Measurements from ENCODE around the gene RIOK2. TPM values are rescaled to one million over a fixed set of nuclear protein-coding genes. Genes with fewer than 3 reads are reported as not detected.

The RIOK2 gene
- total and polyA plus RNA-seq, 10 of the 15 experiments (the other 5 are each of a cell fraction or from before 2014, with no cell fraction given): 23.0 to 69.1 (median 33.3) TPM

DNA sequence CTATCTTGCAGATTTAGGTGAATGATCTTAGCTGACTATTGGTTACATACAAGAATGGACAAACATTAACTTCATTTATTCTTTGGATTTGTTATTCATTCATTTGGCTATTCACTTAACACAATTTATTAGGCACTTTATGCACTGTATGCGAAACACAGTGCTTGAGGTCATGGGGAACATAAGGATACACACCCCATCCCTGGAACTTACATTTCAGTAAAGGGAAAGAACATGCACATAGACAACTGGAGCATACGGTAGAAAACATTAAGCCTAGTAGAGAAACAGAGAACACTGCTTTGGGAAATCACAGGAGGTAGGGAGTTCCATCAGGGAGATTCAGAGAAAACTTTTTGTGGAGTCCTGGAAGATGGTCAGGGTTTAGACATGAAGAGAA, 62.9 kb downstream of the RIOK2 start:
- Histone ChIP-seq H3K27me3 (replicated peaks in 1 of 2; ENCODE audit: control insufficient read depth in 2 of 2, insufficient read depth in 2 of 2, low read length in 1 of 2) (no peaks in the 10 kb centered on the region), H2AFZ (ENCODE audit: control insufficient read depth, low read depth, low read length) (no peak overlapping the region), H3K9ac (ENCODE audit: control insufficient read depth, insufficient read depth, low read length) (no peak overlapping the region), H3K4me1 (ENCODE audit: control insufficient read depth, insufficient read depth, low read length) (peaks cover 9% of the 10 kb centered on the region), H4K20me1 (ENCODE audit: control insufficient read depth, insufficient read depth) (no peaks in the 10 kb centered on the region), H3K36me3 (ENCODE audit: control insufficient read depth in 2 of 2, insufficient read depth in 2 of 2, low read length in 1 of 2) (no peaks in the 10 kb centered on the region), H3K9me3 (replicated peaks; ENCODE audit: control insufficient read depth, insufficient read depth, low read length) (no peaks in the 10 kb centered on the region), H3K4me2 (ENCODE audit: control insufficient read depth, insufficient read depth) (no peak overlapping the region), H3K4me3 (no peak overlapping the region), H3K79me2 (ENCODE audit: control insufficient read depth, insufficient read depth, low read length) (no peaks in the 10 kb centered on the region), H3K27ac (ENCODE audit: control insufficient read depth, insufficient read depth) (no peak overlapping the region)
- TF ChIP-seq CHD2 (IDR thresholded peaks at IDR 0.05; ENCODE audit: borderline replicate concordance, low read depth, low read length): no peak
- TF ChIP-seq SREBF1 (IDR thresholded peaks at IDR 0.05; ENCODE audit: low read length): no peak
- no peak for TF ChIP-seq MYC (IDR thresholded peaks at IDR 0.05; ENCODE audit: insufficient read depth, insufficient read length, insufficient replicate concordance, low read length, severe bottlenecking)
- no peak for TF ChIP-seq FOXM1 (IDR thresholded peaks at IDR 0.05; ENCODE audit: low read depth, low read length)
- CTCF ChIA-PET: no interaction called here
- ATAC-seq (no peak), DNase-seq (ENCODE audit: low read depth, low spot score) (no peak), FAIRE-seq (peak; percentile 13)
- BruUV-seq (replicated peaks): no TSS peak
- POLR2A ChIA-PET: no interaction called here
- SMC1A ChIA-PET (ENCODE audit: uncharacterized antibody, unreplicated experiment): no interaction called here
- in situ Hi-C loops (cut with MboI): no loop called here
- intact Hi-C loops (cut with micrococcal nuclease; ENCODE audit: unreplicated experiment): no loop called here
- 47% methylated on average over 2 of the region's 2 CpGs for WGBS (ENCODE audit: insufficient coverage, insufficient replicate concordance, low lambda C conversion rate, missing lambda C conversion rate)
- RAD21 ChIA-PET (ENCODE audit: unreplicated experiment): interaction anchor here (1.5 kb wide), 1 partner anchor 22 kb away, joined by 3 read pairs; the partner anchor contains the start of gene LIX1

DNA sequence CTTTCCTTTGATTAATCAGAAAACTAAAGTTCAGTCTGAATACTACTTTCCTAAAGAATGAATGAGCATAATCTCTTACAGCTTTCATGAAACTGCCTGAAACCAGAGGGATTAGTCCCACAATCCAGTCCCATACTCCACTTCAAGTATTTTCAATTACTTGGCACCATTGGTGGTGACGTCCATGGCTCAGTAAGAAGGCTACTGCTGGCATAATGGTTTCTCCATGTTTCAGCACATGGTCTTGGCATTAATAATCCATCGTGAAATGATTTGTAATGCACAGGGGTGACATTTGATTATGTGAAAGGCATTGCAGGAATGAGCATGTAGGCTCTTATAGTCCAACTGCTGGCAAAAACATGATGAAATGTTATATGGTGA, 64.0 kb downstream of the RIOK2 start:
- no peak overlapping the region for H3K9ac ChIP-seq (ENCODE audit: control insufficient read depth, insufficient read depth, low read length)
- ChIA-PET SMC1A (ENCODE audit: uncharacterized antibody, unreplicated experiment) (interaction anchor here (1.5 kb wide), 1 partner anchor 20 kb away, joined by 3 read pairs; no protein-coding TSS in a partner anchor), RAD21 (ENCODE audit: unreplicated experiment) (no interaction called here), POLR2A (no interaction called here), CTCF (interaction anchor here (1.2 kb wide), 1 partner anchor 23 kb away, joined by 3 read pairs; no protein-coding TSS in a partner anchor)
- no peak for ATAC-seq
- TF ChIP-seq IKZF2 (IDR thresholded peaks at IDR 0.05) (0 out of 4 replicates have a peak, but pooled peaks of 1 of the 2 experiments have one; percentile 0), EP300 (IDR thresholded peaks at IDR 0.05; ENCODE audit: borderline replicate concordance in 1 of 2, control insufficient read depth in 1 of 2, low read depth in 2 of 2, low read length in 2 of 2) (no peak)
- in situ Hi-C loops (cut with MboI): no loop called here
- H3K79me2 ChIP-seq (ENCODE audit: control insufficient read depth, insufficient read depth, low read length): no peaks in the 10 kb centered on the region
- H4K20me1 ChIP-seq (ENCODE audit: control insufficient read depth, insufficient read depth): no peaks in the 10 kb centered on the region
- H3K4me1 ChIP-seq (ENCODE audit: control insufficient read depth, insufficient read depth, low read length): peaks cover 9% of the 10 kb centered on the region
- no peak for FAIRE-seq
- intact Hi-C loops (cut with micrococcal nuclease; ENCODE audit: unreplicated experiment): no loop called here
- DNase-seq (ENCODE audit: low read depth, low spot score): no peak
- H3K27ac ChIP-seq (ENCODE audit: control insufficient read depth, insufficient read depth): peak overlapping the region; percentile 40; the same call in 1 of the 2 replicates
- BruUV-seq (replicated peaks): no TSS peak
- WGBS (ENCODE audit: insufficient coverage, insufficient replicate concordance, low lambda C conversion rate, missing lambda C conversion rate): 88% methylated on average over 2 of the region's 2 CpGs
- H3K4me3 ChIP-seq: no peak overlapping the region
- peak overlapping the region; percentile 66 for H2AFZ ChIP-seq (ENCODE audit: control insufficient read depth, low read depth, low read length)
- H3K27me3 ChIP-seq (replicated peaks in 1 of 2; ENCODE audit: control insufficient read depth in 2 of 2, insufficient read depth in 2 of 2, low read length in 1 of 2): no peaks in the 10 kb centered on the region
- H3K36me3 ChIP-seq (ENCODE audit: control insufficient read depth in 2 of 2, insufficient read depth in 2 of 2, low read length in 1 of 2): no peaks in the 10 kb centered on the region
- peak overlapping the region; percentile 64; the same call in 1 of the 2 replicates for H3K4me2 ChIP-seq (ENCODE audit: control insufficient read depth, insufficient read depth)
- H3K9me3 ChIP-seq (replicated peaks; ENCODE audit: control insufficient read depth, insufficient read depth, low read length): no peaks in the 10 kb centered on the region

All from GM12878 (cell line).